HCT116 (cell line): ENCODE data around the gene RBPMS2. TPM values are rescaled to one million over a fixed set of nuclear protein-coding genes. Genes with fewer than 3 reads are reported as not detected.

ENCODE experiments used
- ATAC-seq: fragments of 200-7000 bp; cut with Tn5 transposase; 2 replicates; pipeline ENCODE4 v1.9.1; 2020; ENCODE audit warnings: mild to moderate bottlenecking, moderate library complexity
- BruUV-seq: library from RNA; stranded (reverse); fragments of 400-500 nt; replicated peaks from 2 replicates; lab custom pipeline; 2021; lab: Mats Ljungman, UMichigan
- CTCF ChIA-PET: fragments of 300-600 bp; sonication (Branson Sonifier 250); formaldehyde crosslinking; loops from one replicate; lab custom pipeline; 2021; ENCODE audit warnings: antibody characterized with exemption; lab: Charles Lee
- POLR2A ChIA-PET: fragments of 300-600, 350-600 bp; sonication (Branson Sonifier 250); formaldehyde crosslinking; loops from one replicate; lab custom pipeline; 2021; ENCODE audit warnings: antibody characterized with exemption; lab: Charles Lee
- RAD21 ChIA-PET, 2 experiments: fragments of 300-600 bp; sonication (Branson Sonifier 250); formaldehyde crosslinking; loops; one replicate each; lab custom pipeline; 2023; ENCODE audit warnings: low total read pairs in 2 of 2; ENCODE audit not compliant: uncharacterized antibody in 2 of 2, unreplicated experiment in 2 of 2, low non-redundant PET in 1 of 2; lab: Charles Lee
- DNase-seq: peaks from one replicate; pipeline ENCODE4 v3.0.0-alpha.2; 2010; ENCODE audit warnings: low read depth, low spot score
- H2AFZ ChIP-seq: fragments of 200-600 bp; shearing (Covaris generic), sonication (generic); 2 replicates; pipeline ENCODE4 v1.6.1; 2017; ENCODE audit warnings: low read depth, mixed run types, mixed read lengths, antibody characterized with exemption, low read length; ENCODE audit not compliant: poor library complexity, severe bottlenecking
- H3K27ac ChIP-seq: 2 replicates; pipeline ENCODE4 v1.5.1; 2012; ENCODE audit warnings: low read depth, low read length
- H3K27me3 ChIP-seq: fragments of 200-600 bp; sonication (generic); 2 replicates; pipeline ENCODE4 v1.6.1; 2016; ENCODE audit warnings: mixed run types, low read length, mixed read lengths; ENCODE audit not compliant: insufficient read depth
- H3K36me3 ChIP-seq, 2 experiments: fragments of 200-500 bp in 1 of 2; fragments of 200-600 bp in 1 of 2; sonication (Bioruptor generic) in 1 of 2; sonication (generic) in 1 of 2; 2 replicates each; pipeline versions ENCODE4 v1.5.1 to v1.6.1; 2014 to 2016; ENCODE audit warnings: low read length in 2 of 2, inconsistent platforms in 1 of 2, mixed read lengths in 1 of 2, mixed run types in 1 of 2; ENCODE audit not compliant: insufficient read depth in 2 of 2, control insufficient read depth in 1 of 2
- H3K4me1 ChIP-seq, 2 experiments: fragments of 200-600 bp in 1 of 2; sonication (generic) in 1 of 2; 2 replicates each; pipeline versions ENCODE4 v1.5.1 to v1.6.1; 2012 to 2017; ENCODE audit warnings: low read length in 2 of 2, inconsistent platforms in 1 of 2, mild to moderate bottlenecking in 1 of 2, mixed read lengths in 1 of 2, mixed run types in 1 of 2, moderate library complexity in 1 of 2; ENCODE audit not compliant: insufficient read depth in 2 of 2, control insufficient read depth in 1 of 2
- H3K4me2 ChIP-seq: fragments of 200-600 bp; sonication (generic); 2 replicates; pipeline ENCODE4 v1.6.1; 2017; ENCODE audit warnings: mixed run types, low read length, mixed read lengths
- H3K4me3 ChIP-seq, 2 experiments: fragments of 200-600 bp in 1 of 2; sonication (generic) in 1 of 2; replicated peaks in 1 of 2; 2 replicates each; pipeline ENCODE4 v1.5.1; 2011 to 2016; ENCODE audit warnings: low read length in 2 of 2, control low read depth in 1 of 2, low read depth in 1 of 2, mild to moderate bottlenecking in 1 of 2, mixed read lengths in 1 of 2, mixed run types in 1 of 2
- H3K79me2 ChIP-seq: fragments of 200-600 bp; sonication (generic); 2 replicates; pipeline ENCODE4 v1.6.1; 2017; ENCODE audit warnings: mild to moderate bottlenecking, mixed run types, low read length, moderate library complexity, mixed read lengths; ENCODE audit not compliant: insufficient read depth
- H3K9ac ChIP-seq: fragments of 200-600 bp; sonication (generic); 2 replicates; pipeline ENCODE4 v1.6.1; 2016; ENCODE audit warnings: low read length, mixed read lengths
- H3K9me2 ChIP-seq: fragments of 200-600 bp; sonication (generic), shearing (Covaris generic); 2 replicates; pipeline ENCODE4 v1.6.1; 2017; ENCODE audit warnings: mixed run types, mild to moderate bottlenecking, moderate library complexity; ENCODE audit not compliant: insufficient read depth
- H3K9me3 ChIP-seq, 2 experiments: fragments of 200-500 bp in 1 of 2; fragments of 200-600 bp in 1 of 2; sonication (Bioruptor generic) in 1 of 2; sonication (generic) in 1 of 2; 2 replicates each; pipeline ENCODE4 v1.6.1; 2014 to 2017; ENCODE audit warnings: low read length in 2 of 2, mixed read lengths in 2 of 2, inconsistent platforms in 1 of 2, low read depth in 1 of 2, mild to moderate bottlenecking in 1 of 2, mixed run types in 1 of 2, moderate library complexity in 1 of 2; ENCODE audit not compliant: control insufficient read depth in 1 of 2, insufficient read depth in 1 of 2
- H4K20me1 ChIP-seq: fragments of 200-600 bp; sonication (generic), shearing (Covaris generic); 2 replicates; pipeline ENCODE4 v1.6.1; 2017; ENCODE audit warnings: mixed run types, mild to moderate bottlenecking, moderate library complexity; ENCODE audit not compliant: insufficient read depth
- ATF3 ChIP-seq: IDR thresholded peaks from 2 replicates; pipeline ENCODE4 v1.6.1; 2012
- CBX3 ChIP-seq: IDR thresholded peaks from 2 replicates; pipeline ENCODE4 v1.6.1; 2012; ENCODE audit warnings: low read depth
- CEBPB ChIP-seq: IDR thresholded peaks from 2 replicates; pipeline ENCODE4 v1.6.1; 2012; ENCODE audit warnings: low read depth
- EZH2 ChIP-seq: fragments of 200-600 bp; sonication (generic); IDR thresholded peaks from 2 replicates; pipeline ENCODE4 v1.6.1; 2017; ENCODE audit warnings: antibody characterized with exemption, mixed run types
- EZH2phosphoT487 ChIP-seq: fragments of 200-600 bp; IDR thresholded peaks from 2 replicates; pipeline ENCODE4 v1.6.1; 2018; ENCODE audit warnings: antibody characterized with exemption, borderline replicate concordance
- FOSL1 ChIP-seq: IDR thresholded peaks from 2 replicates; pipeline ENCODE4 v1.6.1; 2012; ENCODE audit warnings: low read depth
- JUND ChIP-seq: IDR thresholded peaks from 2 replicates; pipeline ENCODE4 v1.6.1; 2012
- POLR2A ChIP-seq: IDR thresholded peaks from 2 replicates; pipeline ENCODE4 v1.7.0; 2011; ENCODE audit warnings: borderline replicate concordance; ENCODE audit not compliant: insufficient read depth, insufficient read length; ENCODE audit errors: extremely low read depth
- POLR2AphosphoS5 ChIP-seq: IDR thresholded peaks from 2 replicates; pipeline ENCODE4 v1.6.1; 2011; ENCODE audit warnings: mild to moderate bottlenecking, low read depth, low read length, moderate library complexity
- RAD21 ChIP-seq: IDR thresholded peaks from 2 replicates; pipeline ENCODE4 v1.6.1; 2012; ENCODE audit warnings: low read depth, mild to moderate bottlenecking
- SIN3A ChIP-seq: IDR thresholded peaks from 2 replicates; pipeline ENCODE4 v1.6.1; 2012; ENCODE audit warnings: low read depth
- SP1 ChIP-seq: IDR thresholded peaks from 2 replicates; pipeline ENCODE4 v1.6.1; 2012; ENCODE audit warnings: low read depth
- SRF ChIP-seq: IDR thresholded peaks from 2 replicates; pipeline ENCODE4 v1.6.1; 2012; ENCODE audit warnings: low read depth
- YY1 ChIP-seq: IDR thresholded peaks from 2 replicates; pipeline ENCODE4 v1.6.1; 2011; ENCODE audit warnings: low read length, low read depth, moderate library complexity, mild to moderate bottlenecking; ENCODE audit not compliant: insufficient replicate concordance; ENCODE audit errors: extremely low read depth
- ZFX ChIP-seq: fragments of 450-650 bp; IDR thresholded peaks from 2 replicates; pipeline ENCODE4 v1.6.1; 2017
- ZNF274 ChIP-seq: fragments of 200-500 bp; sonication (Bioruptor generic); IDR thresholded peaks from 2 replicates; pipeline ENCODE4 v1.6.1; 2014; ENCODE audit warnings: mild to moderate bottlenecking, low read depth, low read length, inconsistent platforms
- intact Hi-C: fragments of 100-400 bp; cut with micrococcal nuclease; formaldehyde crosslinking; loops from 2 replicates; pipeline ENCODE4 v1.10.0; 2022
- total RNA-seq: library from RNA; stranded (reverse); gene quantifications from one replicate; pipeline ENCODE4 v1.2.1, GENCODE V29; 2021; ENCODE audit not compliant: unreplicated experiment
- TF ChIP-seq, protein P1 (sequence below), 3 experiments: fragments of 200-600 bp in 1 of 3; sonication (generic) in 1 of 3; IDR thresholded peaks in 2 of 3; conservative IDR thresholded peaks in 1 of 3; 2 replicates each; pipeline ENCODE4 v1.5.1; 2012 to 2017; ENCODE audit warnings: low read depth in 2 of 3, low read length in 2 of 3, antibody characterized with exemption in 1 of 3, borderline replicate concordance in 1 of 3, control low read depth in 1 of 3, mild to moderate bottlenecking in 1 of 3, mixed read lengths in 1 of 3, mixed run types in 1 of 3, moderate library complexity in 1 of 3; ENCODE audit not compliant: insufficient read depth in 1 of 3
- TF ChIP-seq, protein P2 (sequence below): IDR thresholded peaks from 2 replicates; pipeline ENCODE4 v1.6.1; 2012

RBPMS2 gene
- total RNA-seq, 1 experiment from 2014 or later: 11.6 TPM

DNA sequence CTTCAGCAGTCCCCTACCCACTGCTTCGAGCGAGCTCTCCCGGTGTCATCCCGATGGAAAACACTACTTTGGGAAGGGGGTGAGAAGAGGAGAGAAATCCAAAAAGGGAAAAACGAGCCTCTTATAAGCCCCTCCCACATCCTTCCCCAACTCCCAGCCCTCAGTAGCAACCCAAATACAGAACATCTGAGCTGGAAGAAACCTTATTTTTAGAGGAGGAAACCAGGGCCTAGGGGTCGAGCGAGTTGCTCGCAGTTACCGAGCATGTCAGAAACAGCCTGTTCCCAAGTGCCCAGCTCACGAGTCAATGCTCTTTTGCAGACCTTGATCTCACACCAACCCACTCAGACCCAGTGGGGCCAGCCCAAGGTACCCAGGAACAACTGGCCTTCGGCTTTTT, 14.2 kb downstream of the RBPMS2 start:
- POLR2A ChIA-PET: no interaction called here
- H3K9ac ChIP-seq: no peak overlapping the region
- H3K9me2 ChIP-seq: no peaks in the 10 kb centered on the region
- H2AFZ ChIP-seq: no peak overlapping the region
- H3K27ac ChIP-seq: no peak overlapping the region
- ATAC-seq: no peak
- no peak overlapping the region for H3K4me3 ChIP-seq
- no peak overlapping the region for H3K4me2 ChIP-seq
- RAD21 ChIA-PET: no interaction called here
- CTCF ChIA-PET: no interaction called here
- no TSS peak for BruUV-seq
- H4K20me1 ChIP-seq: no peaks in the 10 kb centered on the region
- DNase-seq: no peak
- H3K9me3 ChIP-seq: no peaks in the 10 kb centered on the region
- intact Hi-C loops: no loop called here
- H3K27me3 ChIP-seq: no peaks in the 10 kb centered on the region
- no peaks in the 10 kb centered on the region for H3K36me3 ChIP-seq
- no peaks in the 10 kb centered on the region for H3K4me1 ChIP-seq
- no peaks in the 10 kb centered on the region for H3K79me2 ChIP-seq
- no peak for TF ChIP-seq YY1
- no peak for TF ChIP-seq CEBPB
- TF ChIP-seq, protein P1, sequence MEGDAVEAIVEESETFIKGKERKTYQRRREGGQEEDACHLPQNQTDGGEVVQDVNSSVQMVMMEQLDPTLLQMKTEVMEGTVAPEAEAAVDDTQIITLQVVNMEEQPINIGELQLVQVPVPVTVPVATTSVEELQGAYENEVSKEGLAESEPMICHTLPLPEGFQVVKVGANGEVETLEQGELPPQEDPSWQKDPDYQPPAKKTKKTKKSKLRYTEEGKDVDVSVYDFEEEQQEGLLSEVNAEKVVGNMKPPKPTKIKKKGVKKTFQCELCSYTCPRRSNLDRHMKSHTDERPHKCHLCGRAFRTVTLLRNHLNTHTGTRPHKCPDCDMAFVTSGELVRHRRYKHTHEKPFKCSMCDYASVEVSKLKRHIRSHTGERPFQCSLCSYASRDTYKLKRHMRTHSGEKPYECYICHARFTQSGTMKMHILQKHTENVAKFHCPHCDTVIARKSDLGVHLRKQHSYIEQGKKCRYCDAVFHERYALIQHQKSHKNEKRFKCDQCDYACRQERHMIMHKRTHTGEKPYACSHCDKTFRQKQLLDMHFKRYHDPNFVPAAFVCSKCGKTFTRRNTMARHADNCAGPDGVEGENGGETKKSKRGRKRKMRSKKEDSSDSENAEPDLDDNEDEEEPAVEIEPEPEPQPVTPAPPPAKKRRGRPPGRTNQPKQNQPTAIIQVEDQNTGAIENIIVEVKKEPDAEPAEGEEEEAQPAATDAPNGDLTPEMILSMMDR (IDR thresholded peaks at IDR 0.05 in 2 of 3, conservative IDR thresholded peaks at IDR 0.05 in 1 of 3; ENCODE audit: borderline replicate concordance in 1 of 3, insufficient read depth in 1 of 3, low read depth in 2 of 3, low read length in 2 of 3): no peak
- no peak for TF ChIP-seq ZNF274
- TF ChIP-seq SP1: no peak
- TF ChIP-seq EZH2: no peak
- no peak for TF ChIP-seq SRF
- TF ChIP-seq, protein P2, sequence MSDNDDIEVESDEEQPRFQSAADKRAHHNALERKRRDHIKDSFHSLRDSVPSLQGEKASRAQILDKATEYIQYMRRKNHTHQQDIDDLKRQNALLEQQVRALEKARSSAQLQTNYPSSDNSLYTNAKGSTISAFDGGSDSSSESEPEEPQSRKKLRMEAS: no peak
- TF ChIP-seq FOSL1: no peak
- TF ChIP-seq RAD21: no peak
- TF ChIP-seq EZH2phosphoT487: no peak
- no peak for TF ChIP-seq CBX3
- no peak for TF ChIP-seq POLR2A
- TF ChIP-seq ATF3: no peak
- no peak for TF ChIP-seq JUND
- TF ChIP-seq ZFX: no peak
- no peak for TF ChIP-seq SIN3A
- no peak for TF ChIP-seq POLR2AphosphoS5
